GF-D8 (cell line): ENCODE measurements around the gene TOM1L2.

Experiments
- DNase-seq: peaks from one replicate; lab custom pipeline; 2025; lab: John Stamatoyannopoulos, UW

Gene TOM1L2

DNA sequence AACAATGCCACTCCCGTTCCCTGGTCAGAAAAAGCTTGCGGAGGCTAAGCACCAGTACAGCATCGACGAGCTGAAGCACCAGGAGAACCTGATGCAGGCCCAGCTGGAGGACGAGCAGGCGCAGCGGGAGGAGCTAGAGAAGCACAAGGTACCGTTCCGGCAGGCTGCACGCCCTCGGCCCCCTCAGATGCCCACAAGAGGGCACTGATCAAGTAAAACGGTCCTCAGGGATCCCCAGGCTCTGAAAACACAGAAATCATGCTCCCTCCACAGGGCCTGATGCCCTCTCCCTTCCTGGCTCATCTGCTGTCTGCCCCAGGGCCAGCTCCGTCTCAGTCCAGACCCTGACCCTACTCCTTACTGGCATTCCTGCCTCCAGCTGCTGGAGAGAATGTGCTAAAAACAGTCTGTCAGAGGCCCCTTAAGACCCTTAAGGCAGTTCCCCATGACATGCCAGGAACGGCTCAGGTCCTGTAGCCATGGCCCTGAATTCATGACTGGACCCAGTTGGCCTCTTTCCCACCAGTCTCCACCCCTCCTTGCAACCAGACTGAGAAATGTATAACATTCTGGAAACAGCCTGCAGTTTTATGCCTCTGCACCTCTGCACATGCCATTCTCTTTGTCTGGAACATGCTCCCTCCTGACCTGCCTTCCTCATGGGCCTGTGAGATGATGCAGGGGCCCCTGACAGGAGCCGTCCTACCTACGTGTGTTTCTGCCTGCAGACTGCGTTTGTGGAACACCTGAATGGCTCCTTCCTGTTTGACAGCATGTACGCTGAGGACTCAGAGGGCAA is 22.3 kb upstream of the TOM1L2 start:
- DNase-seq: no peak

DNA sequence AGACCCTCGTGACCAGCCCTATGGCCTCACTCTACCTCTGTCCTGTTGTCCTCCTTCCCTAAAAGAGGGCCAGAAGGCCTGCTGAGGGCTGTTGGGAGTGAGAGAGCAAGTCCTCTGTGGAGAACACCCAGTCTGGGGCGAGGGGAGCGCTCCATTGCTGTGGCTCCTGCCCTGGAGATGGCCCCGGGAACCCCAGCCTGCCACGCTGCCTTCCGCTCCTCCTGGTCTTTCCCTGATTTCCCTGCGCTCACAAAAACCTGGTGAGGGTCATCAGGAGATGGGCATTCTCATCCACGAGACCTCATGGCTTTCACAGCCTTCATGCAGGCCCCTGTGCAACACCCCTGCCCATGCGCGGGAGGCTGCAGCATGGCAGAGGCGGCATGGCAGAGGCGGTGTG is 21.7 kb upstream of the TOM1L2 start:
- DNase-seq: no peak

GRCh38 chr17:17993366-17993765 is 21.2 kb upstream of the TOM1L2 start:
- DNase-seq: no peak

DNA sequence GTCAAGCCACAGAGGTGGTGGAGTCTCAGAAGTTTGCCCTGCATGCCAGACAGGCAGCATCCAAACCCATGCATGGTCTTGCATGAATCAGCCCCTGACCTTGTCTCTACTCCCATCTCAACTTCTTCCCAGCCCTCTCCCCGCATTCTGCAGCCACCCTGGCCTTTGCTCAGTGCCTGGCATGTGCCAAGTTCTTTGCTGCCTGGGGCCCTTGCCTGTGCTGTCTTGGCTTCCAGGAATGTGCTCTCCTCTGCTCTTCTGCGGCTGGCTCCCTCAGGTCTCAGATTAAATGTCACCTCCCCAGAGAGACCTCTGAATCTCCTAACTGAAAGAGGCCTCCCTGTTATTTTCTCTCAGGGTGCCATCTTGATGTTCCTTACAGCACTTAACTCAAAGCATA is 18.1 kb upstream of the TOM1L2 start:
- no peak for DNase-seq

DNA sequence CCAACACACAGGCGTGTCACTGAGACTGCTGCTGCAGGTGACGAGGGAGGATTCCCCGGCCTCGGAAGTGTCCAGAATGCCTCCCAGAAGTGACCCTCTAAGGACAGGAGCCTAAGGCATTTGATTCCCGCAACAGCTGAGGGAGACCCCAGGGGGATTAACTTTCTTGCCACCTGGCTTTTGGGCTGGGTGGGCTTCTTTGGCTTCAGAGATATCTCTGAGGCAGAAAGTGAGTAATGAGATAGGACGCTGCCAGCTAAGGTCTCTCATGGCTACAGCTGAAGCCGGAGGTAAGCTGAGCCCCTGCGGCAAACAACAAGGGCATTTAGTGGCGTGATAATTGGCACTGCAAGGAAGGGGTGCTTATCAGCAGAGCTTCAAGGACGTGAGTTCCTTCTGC is 17.4 kb upstream of the TOM1L2 start:
- no peak for DNase-seq

GRCh38 chr17:17989081-17989480 is 16.9 kb upstream of the TOM1L2 start:
- DNase-seq: no peak

GRCh38 chr17:17988427-17988945 is 16.3 kb upstream of the TOM1L2 start:
- no peak for DNase-seq

GRCh38 chr17:17987901-17988300 is 15.7 kb upstream of the TOM1L2 start:
- no peak for DNase-seq

DNA sequence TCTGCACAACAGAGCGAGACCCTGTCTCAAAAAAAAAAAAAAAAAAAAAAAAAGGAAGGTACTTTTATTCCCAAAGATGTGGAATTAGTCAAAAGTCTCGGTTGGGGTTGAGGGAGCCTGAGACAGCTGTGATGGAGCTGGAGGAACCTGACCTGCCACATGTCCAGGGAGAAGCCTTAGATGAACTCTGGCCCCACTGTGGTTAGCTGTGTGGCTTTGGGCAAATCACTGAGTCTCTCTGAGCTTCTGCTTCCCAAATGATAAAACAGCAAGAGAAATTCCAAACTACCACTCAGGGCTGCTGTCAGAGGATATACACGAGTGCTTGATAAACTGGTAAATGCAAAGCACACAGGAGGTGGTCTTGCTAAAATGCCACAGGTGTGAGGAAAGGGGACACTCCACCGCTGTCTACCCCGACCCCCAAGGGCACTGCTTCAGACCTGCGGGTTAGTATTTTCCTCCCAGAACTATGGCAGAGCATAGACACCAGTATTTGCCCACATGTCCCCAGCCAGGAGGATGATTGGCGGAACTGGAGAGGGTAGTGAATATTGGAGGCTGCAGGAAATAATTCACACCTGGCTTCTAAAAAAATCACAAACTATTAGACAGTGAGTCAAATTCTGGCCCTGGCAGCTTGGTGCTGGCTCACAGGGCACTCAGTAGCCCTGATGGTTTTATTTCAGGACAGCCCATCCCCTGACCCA is 15.1 kb upstream of the TOM1L2 start:
- no peak for DNase-seq

GRCh38 chr17:17985555-17985954 is 13.4 kb upstream of the TOM1L2 start:
- no peak for DNase-seq

- no peak for DNase-seq
Observed at GRCh38 chr17:17985153-17985552, 13.0 kb upstream of the TOM1L2 start.

- no peak for DNase-seq
Observed at GRCh38 chr17:17983776-17984175, 11.6 kb upstream of the TOM1L2 start.

- no peak for DNase-seq
Observed at GRCh38 chr17:17983376-17983775, 11.2 kb upstream of the TOM1L2 start.

- DNase-seq: no peak
Observed at GRCh38 chr17:17982801-17983200, 10.6 kb upstream of the TOM1L2 start.

DNA sequence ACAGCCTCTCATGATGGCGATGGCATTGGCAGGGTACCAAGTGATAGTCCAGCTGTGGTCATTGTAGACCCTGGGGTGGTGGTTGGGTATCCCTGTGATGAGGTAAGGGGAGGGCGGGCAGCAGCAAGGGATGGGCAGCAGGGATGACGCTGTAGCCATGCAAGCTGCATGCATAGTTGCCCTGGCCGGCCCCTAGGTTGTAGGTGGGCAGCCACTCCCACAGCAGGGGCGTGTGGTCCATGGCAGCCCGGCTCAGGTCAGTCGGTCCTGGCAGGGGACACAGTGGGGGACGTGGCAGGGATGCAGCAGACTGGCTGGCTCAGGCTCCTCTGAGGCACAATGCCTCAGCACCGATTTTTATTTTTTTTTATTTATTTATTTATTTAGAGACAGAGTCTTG is 9.1 kb upstream of the TOM1L2 start:
- DNase-seq: no peak

DNA sequence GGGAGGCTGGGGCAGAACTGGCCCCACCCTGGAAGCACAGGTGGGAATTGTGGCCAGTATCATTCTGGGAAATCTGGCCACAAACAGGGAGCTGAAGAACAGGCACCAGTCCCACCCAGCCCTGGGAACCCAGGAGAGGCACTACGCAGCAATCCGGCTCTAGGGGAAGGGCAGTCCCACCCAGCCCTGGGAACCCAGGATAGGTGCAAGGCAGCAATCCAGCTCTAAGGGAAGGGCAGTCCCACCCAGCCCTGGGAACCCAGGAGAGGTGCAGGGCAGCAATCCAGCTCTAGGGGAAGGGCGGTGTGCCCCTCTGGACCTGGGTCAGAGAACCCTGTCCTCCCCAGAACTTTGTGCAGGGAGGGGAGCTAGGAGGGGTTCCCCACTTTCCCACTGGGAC is 7.6 kb upstream of the TOM1L2 start:
- no peak for DNase-seq

- no peak for DNase-seq
Observed at GRCh38 chr17:17978481-17979424, 6.6 kb upstream of the TOM1L2 start.

DNA sequence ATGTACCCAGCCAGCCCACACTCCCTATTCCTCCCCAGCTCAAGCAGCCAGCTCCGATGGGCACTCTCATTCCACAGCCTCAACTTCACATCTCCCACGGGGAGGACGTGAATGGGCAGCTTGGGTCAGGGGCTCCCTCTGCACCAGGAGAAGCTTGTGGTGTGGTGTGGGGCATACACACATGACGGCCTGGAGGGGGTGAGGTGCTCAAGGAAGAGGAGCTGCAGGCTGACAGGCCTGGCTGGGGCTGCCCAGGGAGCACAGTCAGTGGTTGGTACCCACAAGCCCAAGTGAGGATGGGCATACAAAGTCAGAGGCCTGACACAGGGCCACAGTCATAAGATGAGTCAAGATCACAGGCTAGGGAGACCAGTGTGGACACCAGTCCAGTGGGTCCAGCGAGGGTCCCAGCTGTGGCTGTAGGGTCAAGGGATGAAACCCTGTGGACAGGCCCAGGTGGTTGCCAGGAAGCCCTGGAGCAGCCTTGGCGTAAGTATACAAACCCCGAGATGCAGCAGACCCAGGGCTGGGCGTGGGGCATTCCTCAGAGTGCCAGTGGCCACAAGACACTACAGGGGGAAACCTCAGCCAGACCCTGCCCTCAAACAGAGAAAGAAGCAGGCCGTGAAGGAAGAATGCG is 4.9 kb upstream of the TOM1L2 start:
- no peak for DNase-seq

GRCh38 chr17:17975436-17975835 is 3.2 kb upstream of the TOM1L2 start:
- DNase-seq: peak; percentile 18

DNA sequence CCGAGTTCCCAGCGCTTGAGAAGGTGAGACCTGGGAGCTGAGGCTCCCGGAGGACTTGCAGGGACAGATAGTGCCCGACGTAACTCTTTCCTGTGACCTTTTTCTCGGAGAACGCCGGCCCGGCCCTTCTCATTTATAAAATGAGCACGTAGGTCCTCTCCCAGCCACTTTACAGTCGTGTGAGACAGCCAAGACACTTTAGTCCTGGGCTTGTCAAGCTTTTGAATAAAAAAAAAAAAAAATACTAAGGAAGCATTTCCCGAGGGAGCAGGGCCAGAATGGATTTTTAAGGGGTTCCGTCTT is 703 bp upstream of the TOM1L2 start:
- no peak for DNase-seq

GRCh38 chr17:17971431-17972125 is 622 bp downstream of the TOM1L2 start:
- DNase-seq: no peak
